ENCODE results near the gene GRIN2D. TPM values are rescaled to one million over a fixed set of nuclear protein-coding genes. Genes with fewer than 3 reads are reported as not detected.

Gene GRIN2D
- polyA plus RNA-seq, 1 donor from 2014 or later, result 1.8 TPM

DNA sequence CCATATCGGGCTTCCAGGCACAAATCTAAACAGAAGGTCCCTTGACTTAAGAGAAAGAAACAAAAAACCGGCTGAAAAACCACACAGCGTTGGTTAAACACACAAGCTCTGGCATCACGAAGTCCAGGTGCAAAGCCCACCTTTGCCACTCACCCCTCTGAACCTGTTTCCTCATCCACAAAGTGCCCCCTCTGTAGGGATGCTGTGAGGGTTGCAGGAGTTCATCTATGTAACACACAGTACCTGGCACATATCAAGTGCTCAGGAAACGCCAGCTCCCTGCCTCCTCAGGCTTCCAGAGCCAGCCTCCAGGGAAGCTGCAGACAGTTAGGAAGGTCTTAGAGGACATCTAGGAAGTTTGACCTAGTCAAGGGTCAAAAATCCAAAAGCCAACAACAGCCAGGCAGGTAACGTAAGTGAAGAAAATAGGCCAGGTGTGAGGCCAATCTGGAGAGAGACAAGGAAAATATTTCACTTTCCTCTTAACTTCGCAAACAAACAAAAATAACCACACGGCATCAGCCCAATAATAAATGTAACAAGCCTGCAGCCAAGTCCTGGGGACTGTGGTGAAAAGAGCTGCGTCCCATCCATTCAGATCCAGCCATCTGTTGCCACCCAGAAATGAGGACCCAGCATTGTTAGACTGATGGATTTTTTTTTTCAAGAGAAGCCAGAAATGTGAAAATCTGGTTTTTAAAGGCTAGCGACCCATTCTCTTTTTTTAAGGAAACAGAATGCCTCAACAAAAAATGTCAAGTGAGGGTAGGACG lies 12.1 kb upstream of the GRIN2D start:
- H3F3A ChIP-seq (ENCODE audit: insufficient read depth, low read length, poor library complexity, severe bottlenecking), result no peaks in the 10 kb centered on the region
- no peaks in the 10 kb centered on the region for H3K9me3 ChIP-seq (ENCODE audit: low read length)
- TF ChIP-seq MXI1 (conservative IDR thresholded peaks at IDR 0.05; ENCODE audit: poor library complexity, severe bottlenecking) (no peak), SMC3 (conservative IDR thresholded peaks at IDR 0.05; ENCODE audit: poor library complexity) (no peak), EP300 (conservative IDR thresholded peaks at IDR 0.05; ENCODE audit: poor library complexity, severe bottlenecking) (no peak), TAF1 (IDR thresholded peaks at IDR 0.05; ENCODE audit: low read depth) (no peak), RAD21 (conservative IDR thresholded peaks at IDR 0.05) (no peak), EZH2 (IDR thresholded peaks at IDR 0.05; ENCODE audit: borderline replicate concordance, insufficient read depth, low read length, poor library complexity, severe bottlenecking) (no peak), POLR2AphosphoS5 (IDR thresholded peaks at IDR 0.05) (no peak)
- TF ChIP-seq, protein P1, sequence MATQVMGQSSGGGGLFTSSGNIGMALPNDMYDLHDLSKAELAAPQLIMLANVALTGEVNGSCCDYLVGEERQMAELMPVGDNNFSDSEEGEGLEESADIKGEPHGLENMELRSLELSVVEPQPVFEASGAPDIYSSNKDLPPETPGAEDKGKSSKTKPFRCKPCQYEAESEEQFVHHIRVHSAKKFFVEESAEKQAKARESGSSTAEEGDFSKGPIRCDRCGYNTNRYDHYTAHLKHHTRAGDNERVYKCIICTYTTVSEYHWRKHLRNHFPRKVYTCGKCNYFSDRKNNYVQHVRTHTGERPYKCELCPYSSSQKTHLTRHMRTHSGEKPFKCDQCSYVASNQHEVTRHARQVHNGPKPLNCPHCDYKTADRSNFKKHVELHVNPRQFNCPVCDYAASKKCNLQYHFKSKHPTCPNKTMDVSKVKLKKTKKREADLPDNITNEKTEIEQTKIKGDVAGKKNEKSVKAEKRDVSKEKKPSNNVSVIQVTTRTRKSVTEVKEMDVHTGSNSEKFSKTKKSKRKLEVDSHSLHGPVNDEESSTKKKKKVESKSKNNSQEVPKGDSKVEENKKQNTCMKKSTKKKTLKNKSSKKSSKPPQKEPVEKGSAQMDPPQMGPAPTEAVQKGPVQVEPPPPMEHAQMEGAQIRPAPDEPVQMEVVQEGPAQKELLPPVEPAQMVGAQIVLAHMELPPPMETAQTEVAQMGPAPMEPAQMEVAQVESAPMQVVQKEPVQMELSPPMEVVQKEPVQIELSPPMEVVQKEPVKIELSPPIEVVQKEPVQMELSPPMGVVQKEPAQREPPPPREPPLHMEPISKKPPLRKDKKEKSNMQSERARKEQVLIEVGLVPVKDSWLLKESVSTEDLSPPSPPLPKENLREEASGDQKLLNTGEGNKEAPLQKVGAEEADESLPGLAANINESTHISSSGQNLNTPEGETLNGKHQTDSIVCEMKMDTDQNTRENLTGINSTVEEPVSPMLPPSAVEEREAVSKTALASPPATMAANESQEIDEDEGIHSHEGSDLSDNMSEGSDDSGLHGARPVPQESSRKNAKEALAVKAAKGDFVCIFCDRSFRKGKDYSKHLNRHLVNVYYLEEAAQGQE (IDR thresholded peaks at IDR 0.05; ENCODE audit: borderline replicate concordance), result no peak
- TF ChIP-seq, protein P2, sequence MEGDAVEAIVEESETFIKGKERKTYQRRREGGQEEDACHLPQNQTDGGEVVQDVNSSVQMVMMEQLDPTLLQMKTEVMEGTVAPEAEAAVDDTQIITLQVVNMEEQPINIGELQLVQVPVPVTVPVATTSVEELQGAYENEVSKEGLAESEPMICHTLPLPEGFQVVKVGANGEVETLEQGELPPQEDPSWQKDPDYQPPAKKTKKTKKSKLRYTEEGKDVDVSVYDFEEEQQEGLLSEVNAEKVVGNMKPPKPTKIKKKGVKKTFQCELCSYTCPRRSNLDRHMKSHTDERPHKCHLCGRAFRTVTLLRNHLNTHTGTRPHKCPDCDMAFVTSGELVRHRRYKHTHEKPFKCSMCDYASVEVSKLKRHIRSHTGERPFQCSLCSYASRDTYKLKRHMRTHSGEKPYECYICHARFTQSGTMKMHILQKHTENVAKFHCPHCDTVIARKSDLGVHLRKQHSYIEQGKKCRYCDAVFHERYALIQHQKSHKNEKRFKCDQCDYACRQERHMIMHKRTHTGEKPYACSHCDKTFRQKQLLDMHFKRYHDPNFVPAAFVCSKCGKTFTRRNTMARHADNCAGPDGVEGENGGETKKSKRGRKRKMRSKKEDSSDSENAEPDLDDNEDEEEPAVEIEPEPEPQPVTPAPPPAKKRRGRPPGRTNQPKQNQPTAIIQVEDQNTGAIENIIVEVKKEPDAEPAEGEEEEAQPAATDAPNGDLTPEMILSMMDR (IDR thresholded peaks at IDR 0.05; ENCODE audit: poor library complexity, severe bottlenecking), result no peak
- H4K20me1 ChIP-seq (ENCODE audit: insufficient read depth), result no peaks in the 10 kb centered on the region
- H3K4me2 ChIP-seq (ENCODE audit: low read length), result no peak overlapping the region
- no peak overlapping the region for H3K4me3 ChIP-seq (ENCODE audit: low read length)
- no peaks in the 10 kb centered on the region for H3K27me3 ChIP-seq (ENCODE audit: insufficient read depth, low read depth, low read length)
- peaks cover 6% of the 10 kb centered on the region for H3K36me3 ChIP-seq (ENCODE audit: insufficient read depth, low read length)
- H3K9me2 ChIP-seq (ENCODE audit: insufficient read depth, low read length), result no peaks in the 10 kb centered on the region
- H3K79me2 ChIP-seq (replicated peaks; ENCODE audit: insufficient read depth, low read length), result no peaks in the 10 kb centered on the region
- H2AFZ ChIP-seq (ENCODE audit: low read depth, low read length), result no peak overlapping the region
- H3K27ac ChIP-seq (ENCODE audit: low read length), result no peak overlapping the region
- no peak overlapping the region for H3K9ac ChIP-seq (ENCODE audit: low read length)

- no peak overlapping the region for H3K4me3 ChIP-seq (ENCODE audit: low read length)
- peaks cover 6% of the 10 kb centered on the region for H3K36me3 ChIP-seq (ENCODE audit: insufficient read depth, low read length)
- H4K20me1 ChIP-seq (ENCODE audit: insufficient read depth), result no peaks in the 10 kb centered on the region
- no peak overlapping the region for H3K9ac ChIP-seq (ENCODE audit: low read length)
- no peak overlapping the region for H2AFZ ChIP-seq (ENCODE audit: low read depth, low read length)
- H3K27ac ChIP-seq (ENCODE audit: low read length), result no peak overlapping the region
- no peaks in the 10 kb centered on the region for H3K9me2 ChIP-seq (ENCODE audit: insufficient read depth, low read length)
- no peaks in the 10 kb centered on the region for H3K79me2 ChIP-seq (replicated peaks; ENCODE audit: insufficient read depth, low read length)
- H3F3A ChIP-seq (ENCODE audit: insufficient read depth, low read length, poor library complexity, severe bottlenecking), result no peaks in the 10 kb centered on the region
- H3K9me3 ChIP-seq (ENCODE audit: low read length), result no peaks in the 10 kb centered on the region
- no peaks in the 10 kb centered on the region for H3K27me3 ChIP-seq (ENCODE audit: insufficient read depth, low read depth, low read length)
- no peak overlapping the region for H3K4me2 ChIP-seq (ENCODE audit: low read length)
- TF ChIP-seq, protein P1 (IDR thresholded peaks at IDR 0.05; ENCODE audit: borderline replicate concordance), result no peak
- TF ChIP-seq TAF1 (IDR thresholded peaks at IDR 0.05; ENCODE audit: low read depth), result no peak
- TF ChIP-seq, protein P2 (IDR thresholded peaks at IDR 0.05; ENCODE audit: poor library complexity, severe bottlenecking), result no peak
- TF ChIP-seq MXI1 (conservative IDR thresholded peaks at IDR 0.05; ENCODE audit: poor library complexity, severe bottlenecking), result no peak
- no peak for TF ChIP-seq POLR2AphosphoS5 (IDR thresholded peaks at IDR 0.05)
- no peak for TF ChIP-seq EZH2 (IDR thresholded peaks at IDR 0.05; ENCODE audit: borderline replicate concordance, insufficient read depth, low read length, poor library complexity, severe bottlenecking)
- TF ChIP-seq RAD21 (conservative IDR thresholded peaks at IDR 0.05), result no peak
- TF ChIP-seq SMC3 (conservative IDR thresholded peaks at IDR 0.05; ENCODE audit: poor library complexity), result no peak
- no peak for TF ChIP-seq EP300 (conservative IDR thresholded peaks at IDR 0.05; ENCODE audit: poor library complexity, severe bottlenecking)
These were observed 11.2 kb upstream of the GRIN2D start for GRCh38 chr19:48382286-48382685.
